GM18951 (cell line): ENCODE results near the gene LRRC75B.
"Not testable (repeated sequence)": the region's sequence is repeated elsewhere in the genome, so short reads cannot be mapped to it uniquely, and the experiment has no call there.

Source experiments
- POLR2A ChIP-seq: IDR thresholded peaks from 4 replicates; pipeline ENCODE4 v1.6.1; 2011; ENCODE audit warnings: mild to moderate bottlenecking; ENCODE audit not compliant: insufficient read length, insufficient read depth; ENCODE audit errors: extremely low read depth
- in situ Hi-C: fragments of 300-500 bp; cut with MboI; formaldehyde crosslinking; loops from one replicate; pipeline ENCODE4 v1.12.0; 2022; ENCODE audit warnings: low sequenced_read_pairs, mixed read lengths, inconsistent platforms; ENCODE audit not compliant: unreplicated experiment

The LRRC75B gene

GRCh38 chr22:24594569-24595120 lies 1.8 kb upstream of the LRRC75B start:
- in situ Hi-C loops, result no loop called here
- no peak for TF ChIP-seq POLR2A

- no peak for TF ChIP-seq POLR2A
- in situ Hi-C loops, result no loop called here
Observed at GRCh38 chr22:24593836-24594568, 1.1 kb upstream of the LRRC75B start.

- in situ Hi-C loops, result not testable (repeated sequence)
Observed at GRCh38 chr22:24593559-24593835, 624 bp upstream of the LRRC75B start.

GRCh38 chr22:24592058-24592850 lies 619 bp downstream of the LRRC75B start:
- no peak for TF ChIP-seq POLR2A
- in situ Hi-C loops, result no loop called here

GRCh38 chr22:24591286-24591830 lies 1.5 kb downstream of the LRRC75B start:
- no peak for TF ChIP-seq POLR2A
- in situ Hi-C loops, result no loop called here

- no peak for TF ChIP-seq POLR2A
- in situ Hi-C loops, result no loop called here
Observed at GRCh38 chr22:24590596-24591173, 2.2 kb downstream of the LRRC75B start.

GRCh38 chr22:24589518-24590030 lies 3.3 kb downstream of the LRRC75B start:
- in situ Hi-C loops, result no loop called here
- TF ChIP-seq POLR2A, result no peak

GRCh38 chr22:24588757-24589481 lies 4.0 kb downstream of the LRRC75B start:
- TF ChIP-seq POLR2A, result no peak
- in situ Hi-C loops, result no loop called here

GRCh38 chr22:24588381-24588756 lies 4.5 kb downstream of the LRRC75B start:
- in situ Hi-C loops, result no loop called here
- no peak for TF ChIP-seq POLR2A

- no peak for TF ChIP-seq POLR2A
- in situ Hi-C loops, result no loop called here
Observed at GRCh38 chr22:24587948-24588347, 4.9 kb downstream of the LRRC75B start.

- in situ Hi-C loops, result no loop called here
- no peak for TF ChIP-seq POLR2A
Observed at GRCh38 chr22:24587251-24587650, 5.6 kb downstream of the LRRC75B start.

GRCh38 chr22:24585927-24586546 lies 6.8 kb downstream of the LRRC75B start:
- no peak for TF ChIP-seq POLR2A
- in situ Hi-C loops, result no loop called here

GRCh38 chr22:24585461-24585860 lies 7.4 kb downstream of the LRRC75B start:
- in situ Hi-C loops, result no loop called here
- TF ChIP-seq POLR2A, result no peak
